A204.1 (cell line): ENCODE measurements around the gene STARD10.

Source experiments
- FAIRE-seq: peaks from 2 replicates; lab custom pipeline; 2012; peaks lifted over from hg19 to GRCh38; lab: Jason Lieb, UNC

Gene STARD10

GRCh38 chr11:72763823-72764222 lies 30.0 kb downstream of the STARD10 start:
- no peak for FAIRE-seq

DNA sequence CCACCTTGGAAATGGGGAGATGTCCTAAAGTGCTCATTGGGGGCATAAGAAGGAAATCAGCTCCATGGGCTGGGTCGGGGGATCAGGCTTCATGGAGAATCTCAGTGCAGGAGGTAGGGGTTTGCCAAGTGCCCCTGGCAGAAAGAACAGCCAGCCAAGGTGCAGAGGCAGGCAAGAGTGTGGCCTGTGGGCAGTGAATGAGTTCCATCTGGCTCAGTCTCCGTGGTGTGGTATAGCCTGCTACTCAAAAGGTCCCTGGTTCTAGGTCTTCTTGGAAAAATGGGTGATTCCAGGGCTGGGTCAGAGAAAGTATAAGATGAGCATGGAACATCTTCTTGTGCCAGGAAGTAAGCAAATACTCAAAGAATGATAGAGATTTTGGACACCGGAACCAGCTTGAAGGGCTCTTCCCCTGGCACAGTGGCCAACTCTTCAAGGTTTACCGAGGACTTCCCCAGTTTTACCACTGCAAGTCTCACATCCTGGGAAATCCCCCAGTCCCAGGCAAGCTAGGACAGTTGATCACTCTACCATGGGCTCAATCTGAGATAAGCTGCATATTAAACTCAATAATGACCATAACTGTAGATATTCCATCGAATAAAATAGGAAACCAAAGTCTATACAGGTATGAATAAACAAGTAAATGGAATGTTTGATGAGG lies 31.1 kb downstream of the STARD10 start:
- no peak for FAIRE-seq

DNA sequence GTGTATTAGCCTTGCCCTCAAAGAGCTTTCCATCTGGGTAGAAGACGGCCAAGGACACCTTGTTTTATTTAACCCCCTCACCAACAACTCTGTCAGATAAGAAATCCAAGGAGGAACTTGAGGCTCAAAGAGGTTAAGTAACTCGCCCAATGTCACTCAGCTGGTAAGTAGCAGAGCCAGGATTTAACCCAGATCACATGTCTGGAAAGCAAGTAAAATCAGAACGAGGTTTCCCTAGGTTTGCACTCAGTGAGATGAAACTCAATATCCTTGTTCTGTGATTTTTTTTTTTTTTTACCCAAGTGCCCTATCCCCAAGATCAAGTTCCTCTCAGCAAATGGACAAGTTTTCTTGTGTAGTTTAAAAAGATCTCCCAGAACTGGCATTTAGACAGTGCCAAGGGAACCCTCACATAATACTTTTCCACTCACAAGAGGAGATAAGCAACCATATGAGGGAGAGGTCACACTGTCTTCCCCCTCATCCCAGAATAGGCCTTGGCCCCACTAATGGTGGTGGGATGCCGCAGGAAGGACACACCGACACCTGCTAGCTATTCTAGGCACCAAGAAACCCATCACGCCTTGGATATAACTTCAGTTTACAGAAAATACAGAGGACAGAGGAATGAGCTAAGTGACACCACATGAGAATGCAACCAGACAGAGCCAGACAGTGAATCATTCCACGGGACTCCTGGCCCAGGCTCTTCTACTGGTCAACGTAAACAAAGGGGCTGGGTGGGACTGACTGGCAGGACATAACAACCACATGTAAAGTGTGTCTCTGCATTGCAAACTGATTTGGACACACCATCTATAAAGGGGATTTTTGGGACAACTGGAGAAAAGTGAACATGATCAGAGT lies 33.1 kb downstream of the STARD10 start:
- FAIRE-seq, result no peak

GRCh38 chr11:72759468-72759985 lies 34.3 kb downstream of the STARD10 start:
- no peak for FAIRE-seq

GRCh38 chr11:72758690-72759389 lies 35.0 kb downstream of the STARD10 start:
- FAIRE-seq, result no peak

- FAIRE-seq, result no peak
These were observed 35.5 kb downstream of the STARD10 start for GRCh38 chr11:72758304-72758689.

GRCh38 chr11:72755713-72756285 lies 38.0 kb downstream of the STARD10 start:
- no peak for FAIRE-seq

DNA sequence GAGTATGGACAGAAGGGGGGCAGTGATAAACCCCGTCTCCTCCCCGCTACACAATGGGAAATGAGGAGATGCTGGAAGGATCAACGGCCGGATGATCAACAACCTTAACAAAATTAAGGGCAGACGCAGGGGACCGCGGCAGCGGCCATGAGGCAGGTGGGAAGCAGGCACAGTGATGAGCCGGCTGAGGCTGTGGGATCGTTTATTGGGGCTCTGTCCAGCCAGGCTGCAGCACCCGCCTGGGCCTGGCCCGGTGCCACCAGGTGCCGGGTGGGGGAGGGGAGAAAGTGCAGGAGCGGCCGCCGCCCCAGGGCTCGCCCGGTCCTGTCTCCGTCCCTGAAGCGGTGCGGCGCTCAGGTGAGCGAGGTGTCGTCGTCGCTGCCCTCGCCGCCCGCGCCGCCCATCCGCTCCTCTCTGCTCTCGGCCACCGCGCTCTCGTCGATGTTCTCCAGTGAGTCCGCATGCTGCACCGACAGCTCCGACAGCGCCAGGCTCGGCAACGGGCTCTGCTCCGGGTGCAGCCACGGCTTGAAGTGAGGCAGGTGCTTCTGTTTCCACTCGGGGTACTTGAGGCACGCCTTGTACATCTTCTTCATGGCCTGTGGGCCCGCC lies 39.2 kb downstream of the STARD10 start:
- no peak for FAIRE-seq

- FAIRE-seq, result no peak
These were observed 39.7 kb downstream of the STARD10 start for GRCh38 chr11:72754149-72754543.

DNA sequence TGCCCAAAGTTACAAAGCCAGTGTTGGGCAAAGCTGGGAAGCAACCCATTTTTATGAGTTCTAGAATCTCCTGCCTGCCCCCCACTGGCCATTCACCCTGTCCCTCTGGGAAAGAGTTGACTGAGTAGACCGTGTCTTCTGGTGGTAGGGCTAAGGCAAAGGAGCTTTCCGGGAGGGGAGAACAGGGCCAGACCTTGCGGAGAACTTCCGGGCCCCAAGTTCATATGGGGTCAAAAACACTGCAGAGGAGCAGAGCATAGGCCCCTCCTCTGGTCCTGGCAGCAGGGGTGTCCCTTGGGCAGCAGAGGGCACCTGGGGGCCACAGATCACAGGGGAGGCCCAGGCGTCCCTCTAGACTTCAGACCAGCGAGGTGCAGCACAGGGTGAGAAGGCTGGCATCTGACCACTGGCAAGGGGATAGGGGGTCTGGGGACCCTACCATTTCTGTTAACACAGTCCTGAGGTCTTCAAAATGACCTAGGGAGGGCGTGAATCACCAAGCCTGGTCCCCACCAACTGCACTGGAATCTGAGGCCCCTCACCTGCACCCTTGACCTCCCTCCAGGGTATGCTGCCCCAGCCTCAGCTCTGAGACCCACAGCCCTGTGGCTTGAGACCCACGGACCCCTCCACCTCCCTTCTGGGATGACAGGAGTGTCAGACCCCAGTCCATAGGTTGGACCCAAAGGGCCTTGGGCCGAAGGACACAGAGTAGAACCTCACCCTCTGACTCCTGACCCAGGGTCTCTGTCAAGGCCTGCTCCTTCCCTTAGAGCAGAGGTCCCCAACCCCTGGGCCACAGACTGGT lies 40.3 kb downstream of the STARD10 start:
- FAIRE-seq, result no peak

GRCh38 chr11:72752088-72752914 lies 41.5 kb downstream of the STARD10 start, which contains the start of gene ARAP1:
ARAP1 (minus strand) TSS chr11:72752408; CDS start chr11:72727128, 25,280 bp downstream.
- FAIRE-seq, result no peak

GRCh38 chr11:72751116-72752087 lies 42.4 kb downstream of the STARD10 start:
- no peak for FAIRE-seq

- FAIRE-seq, result no peak
These were observed 43.2 kb downstream of the STARD10 start for GRCh38 chr11:72750556-72751115.

DNA sequence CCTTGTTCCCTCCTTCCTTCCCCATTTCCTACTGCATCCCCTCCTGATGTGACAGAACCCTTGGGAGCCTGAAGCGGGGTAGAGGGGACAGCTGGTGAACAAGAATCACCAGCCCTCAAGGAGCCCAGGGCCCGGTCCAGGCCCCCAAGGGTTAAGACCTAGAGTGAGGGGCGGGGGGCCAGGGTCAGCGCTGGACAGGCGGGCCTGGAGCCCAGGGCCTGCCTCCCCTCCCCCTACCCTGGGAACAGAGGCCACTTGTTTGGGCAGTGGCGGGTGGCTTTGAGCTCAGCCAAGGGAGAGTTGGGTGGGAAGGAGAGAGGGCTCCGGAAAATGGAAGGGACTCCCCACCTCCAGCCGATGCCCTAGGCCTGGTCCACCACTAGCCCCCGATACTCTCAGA lies 43.8 kb downstream of the STARD10 start:
- no peak for FAIRE-seq

- FAIRE-seq, result no peak
These were observed 46.5 kb downstream of the STARD10 start for GRCh38 chr11:72747289-72747855.

- FAIRE-seq, result no peak
These were observed 47.0 kb downstream of the STARD10 start for GRCh38 chr11:72746821-72747220.

DNA sequence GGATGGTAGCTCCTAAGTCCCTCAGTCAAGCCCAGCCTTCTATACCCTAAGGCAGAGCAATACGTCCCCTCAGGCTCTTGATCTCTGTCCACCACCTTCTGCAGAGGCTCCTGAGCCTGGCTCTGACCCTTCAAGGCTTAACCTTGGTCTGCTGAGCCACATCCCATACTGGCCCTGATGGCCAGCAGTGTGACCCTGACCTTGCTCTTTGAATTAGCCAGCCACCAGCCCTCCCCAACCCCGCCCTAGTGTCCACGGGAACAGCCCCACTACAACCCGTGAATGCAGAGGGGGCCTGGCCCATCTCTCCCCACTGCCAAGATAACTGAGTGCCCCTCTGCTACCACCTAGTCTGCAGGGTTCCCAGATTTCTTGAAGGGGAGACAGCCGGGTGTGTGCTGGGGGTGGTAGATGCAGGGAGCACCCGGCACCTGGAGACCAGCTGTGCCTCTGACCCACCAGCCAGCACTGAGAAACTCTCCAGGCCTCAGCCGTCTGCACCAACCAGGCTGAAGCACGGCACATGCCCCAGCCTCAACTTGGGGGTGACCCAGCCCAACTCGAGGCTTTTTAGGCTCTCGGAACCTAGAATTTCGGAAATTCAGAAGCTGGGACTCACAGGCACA lies 47.8 kb downstream of the STARD10 start:
- FAIRE-seq, result no peak

DNA sequence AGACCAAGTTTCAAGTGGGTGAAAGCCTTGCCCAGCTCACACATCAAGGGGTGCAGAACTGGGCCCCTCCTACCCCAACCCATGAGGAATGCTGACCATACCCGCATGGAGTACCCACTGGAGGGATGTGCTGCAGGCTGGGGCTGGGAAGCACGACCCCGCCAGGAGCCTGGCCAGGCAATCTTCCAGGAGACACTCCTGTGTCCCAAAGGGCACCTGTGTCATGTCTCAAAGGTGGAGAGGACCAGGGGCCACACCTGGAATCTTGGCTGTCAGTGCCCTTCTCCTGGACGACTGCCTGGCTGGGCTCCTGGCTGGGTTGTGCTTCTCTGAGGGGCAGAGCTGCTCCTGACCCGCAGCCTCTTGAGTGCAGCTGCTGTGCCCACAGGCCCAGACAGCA lies 48.3 kb downstream of the STARD10 start:
- FAIRE-seq, result no peak
